Lower leg skin (tissue), 3 donors: ENCODE measurements around the gene CLIC1.

Experiments used
- CTCF ChIP-seq, 3 donors: fragments of 450-650 bp; IDR thresholded peaks; one replicate each; pipeline ENCODE4 v1.5.1; 2016; ENCODE audit warnings: antibody characterized with exemption in 3 of 3, mild to moderate bottlenecking in 3 of 3, moderate library complexity in 2 of 3
- POLR2A ChIP-seq, 2 donors: fragments of 450-650 bp; IDR thresholded peaks; one replicate each; pipeline ENCODE4 v1.6.1; 2016 to 2017; ENCODE audit warnings: antibody characterized with exemption in 2 of 2, mild to moderate bottlenecking in 1 of 2, moderate library complexity in 1 of 2

- TF ChIP-seq CTCF (IDR thresholded peaks at IDR 0.05) (no peak), POLR2A (IDR thresholded peaks at IDR 0.05) (no peak)
Observed at GRCh38 chr6:31729979-31730630, 6.2 kb downstream of the CLIC1 start.
